Effector memory CD4-positive, alpha-beta T cell (primary cell): ENCODE results near the gene NT5E.

Experiments used
- DNase-seq, 3 donors: peaks; one replicate each; pipeline ENCODE4 v3.0.0-alpha.2; 2020
- H3K27ac ChIP-seq: 2 replicates; pipeline ENCODE4 v1.7.0; 2013; ENCODE audit warnings: mild to moderate bottlenecking, low read length, moderate library complexity; ENCODE audit not compliant: insufficient read depth, poor library complexity, severe bottlenecking
- H3K27me3 ChIP-seq: replicated peaks from 2 replicates; pipeline ENCODE4 v1.7.0; 2013; ENCODE audit warnings: mild to moderate bottlenecking, low read length; ENCODE audit not compliant: insufficient read depth, control insufficient read depth, poor library complexity, severe bottlenecking
- H3K36me3 ChIP-seq: 2 replicates; pipeline ENCODE4 v1.7.0; 2013; ENCODE audit warnings: mild to moderate bottlenecking, low read length, moderate library complexity; ENCODE audit not compliant: control insufficient read depth, insufficient read depth
- H3K4me1 ChIP-seq: 2 replicates; pipeline ENCODE4 v1.7.0; 2013; ENCODE audit warnings: low read length, mild to moderate bottlenecking; ENCODE audit not compliant: control insufficient read depth, insufficient read depth, poor library complexity, severe bottlenecking
- H3K4me3 ChIP-seq: 2 replicates; pipeline ENCODE4 v1.7.0; 2013; ENCODE audit warnings: low read length, low read depth, mild to moderate bottlenecking; ENCODE audit not compliant: insufficient read depth, poor library complexity, severe bottlenecking
- H3K9me3 ChIP-seq: 2 replicates; pipeline ENCODE4 v1.7.0; 2013; ENCODE audit warnings: mild to moderate bottlenecking, low read length, moderate library complexity; ENCODE audit not compliant: control insufficient read depth

Gene NT5E

GRCh38 chr6:85436939-85437495 lies 12.9 kb upstream of the NT5E start:
- Histone ChIP-seq H3K9me3 (no peaks in the 10 kb centered on the region), H3K36me3 (no peaks in the 10 kb centered on the region), H3K4me1 (no peaks in the 10 kb centered on the region), H3K27ac (no peak overlapping the region), H3K27me3 (no peaks in the 10 kb centered on the region), H3K4me3 (no peak overlapping the region)
- DNase-seq = no peak

- Histone ChIP-seq H3K36me3 (no peaks in the 10 kb centered on the region), H3K9me3 (no peaks in the 10 kb centered on the region), H3K27me3 (no peaks in the 10 kb centered on the region), H3K27ac (no peak overlapping the region), H3K4me3 (no peak overlapping the region), H3K4me1 (no peaks in the 10 kb centered on the region)
- no peak for DNase-seq
These were observed 6.3 kb upstream of the NT5E start for GRCh38 chr6:85443349-85444117.

- no peaks in the 10 kb centered on the region for H3K36me3 ChIP-seq
- no peak overlapping the region for H3K27ac ChIP-seq
- H3K4me3 ChIP-seq = peak overlapping the region; percentile 48
- no peaks in the 10 kb centered on the region for H3K9me3 ChIP-seq
- peaks cover 6% of the 10 kb centered on the region for H3K27me3 ChIP-seq
- peaks cover 7% of the 10 kb centered on the region for H3K4me1 ChIP-seq
- no peak for DNase-seq
These were observed 480 bp upstream of the NT5E start for GRCh38 chr6:85449388-85449817.

- Histone ChIP-seq H3K27ac (no peak overlapping the region), H3K4me3 (no peak overlapping the region), H3K27me3 (peaks cover 6% of the 10 kb centered on the region), H3K36me3 (no peaks in the 10 kb centered on the region), H3K9me3 (no peaks in the 10 kb centered on the region), H3K4me1 (peaks cover 7% of the 10 kb centered on the region)
- no peak for DNase-seq
These were observed 1.9 kb downstream of the NT5E start for GRCh38 chr6:85451565-85452306.

GRCh38 chr6:85452441-85452881 lies 2.6 kb downstream of the NT5E start:
- no peak for DNase-seq
- Histone ChIP-seq H3K4me1 (peaks cover 7% of the 10 kb centered on the region), H3K36me3 (no peaks in the 10 kb centered on the region), H3K9me3 (no peaks in the 10 kb centered on the region), H3K27me3 (peaks cover 6% of the 10 kb centered on the region), H3K27ac (no peak overlapping the region), H3K4me3 (no peak overlapping the region)

GRCh38 chr6:85453052-85453451 lies 3.2 kb downstream of the NT5E start:
- Histone ChIP-seq H3K4me1 (peaks cover 7% of the 10 kb centered on the region), H3K4me3 (no peak overlapping the region), H3K27ac (no peak overlapping the region), H3K9me3 (no peaks in the 10 kb centered on the region), H3K36me3 (no peaks in the 10 kb centered on the region), H3K27me3 (peaks cover 6% of the 10 kb centered on the region)
- DNase-seq = no peak

- Histone ChIP-seq H3K27me3 (peaks cover 6% of the 10 kb centered on the region), H3K9me3 (no peaks in the 10 kb centered on the region), H3K4me3 (no peak overlapping the region), H3K4me1 (peaks cover 7% of the 10 kb centered on the region), H3K36me3 (no peaks in the 10 kb centered on the region), H3K27ac (no peak overlapping the region)
- DNase-seq = no peak
These were observed 3.6 kb downstream of the NT5E start for GRCh38 chr6:85453490-85453889.

- H3K27me3 ChIP-seq = peaks cover 2% of the 10 kb centered on the region
- no peaks in the 10 kb centered on the region for H3K4me1 ChIP-seq
- no peak overlapping the region for H3K27ac ChIP-seq
- no peak for DNase-seq
- no peaks in the 10 kb centered on the region for H3K36me3 ChIP-seq
- H3K4me3 ChIP-seq = no peak overlapping the region
- no peaks in the 10 kb centered on the region for H3K9me3 ChIP-seq
These were observed 5.7 kb downstream of the NT5E start for GRCh38 chr6:85455471-85456026.

GRCh38 chr6:85456782-85457181 lies 6.9 kb downstream of the NT5E start:
- Histone ChIP-seq H3K9me3 (no peaks in the 10 kb centered on the region), H3K4me1 (no peaks in the 10 kb centered on the region), H3K27me3 (no peaks in the 10 kb centered on the region), H3K36me3 (no peaks in the 10 kb centered on the region), H3K4me3 (no peak overlapping the region), H3K27ac (no peak overlapping the region)
- no peak for DNase-seq

GRCh38 chr6:85458184-85458583 lies 8.3 kb downstream of the NT5E start:
- Histone ChIP-seq H3K9me3 (no peaks in the 10 kb centered on the region), H3K4me1 (no peaks in the 10 kb centered on the region), H3K36me3 (no peaks in the 10 kb centered on the region), H3K27me3 (no peaks in the 10 kb centered on the region), H3K27ac (no peak overlapping the region), H3K4me3 (no peak overlapping the region)
- DNase-seq = no peak
